Liver (tissue), 9 donors: ENCODE data around the gene NUP42. TPM values are rescaled to one million over a fixed set of nuclear protein-coding genes. Genes with fewer than 3 reads are reported as not detected.

Experiments used
- DNase-seq: peaks from one replicate; pipeline ENCODE4 v3.0.0-alpha.2; 2017; ENCODE audit warnings: low spot score
- H3K27ac ChIP-seq, 2 donors: one replicate each; pipeline ENCODE4 v1.7.0; 2013; ENCODE audit warnings: inconsistent platforms in 2 of 2, low read length in 2 of 2, control low read depth in 1 of 2, low read depth in 1 of 2, mild to moderate bottlenecking in 1 of 2
- H3K27me3 ChIP-seq, 4 donors: one replicate each; pipeline versions ENCODE4 v1.6.1 to v1.7.0; 2013; ENCODE audit warnings: low read length in 3 of 4, inconsistent platforms in 1 of 4, mild to moderate bottlenecking in 1 of 4, moderate library complexity in 1 of 4; ENCODE audit not compliant: control insufficient read depth in 4 of 4, insufficient read depth in 4 of 4
- H3K36me3 ChIP-seq, 4 donors: one replicate each; pipeline versions ENCODE4 v1.6.1 to v1.7.0; 2013; ENCODE audit warnings: low read length in 3 of 4, mild to moderate bottlenecking in 3 of 4, low read depth in 1 of 4, moderate library complexity in 1 of 4; ENCODE audit not compliant: control insufficient read depth in 4 of 4, insufficient read depth in 3 of 4
- H3K4me1 ChIP-seq, 4 donors: one replicate each; pipeline versions ENCODE4 v1.6.1 to v1.7.0; 2013; ENCODE audit warnings: low read length in 3 of 4, mild to moderate bottlenecking in 3 of 4, moderate library complexity in 1 of 4; ENCODE audit not compliant: control insufficient read depth in 4 of 4, insufficient read depth in 4 of 4
- H3K4me3 ChIP-seq, 3 donors: one replicate each; pipeline versions ENCODE4 v1.6.1 to v1.7.0; 2013; ENCODE audit warnings: low read length in 3 of 3, control low read depth in 1 of 3, low read depth in 1 of 3, mild to moderate bottlenecking in 1 of 3
- H3K9ac ChIP-seq, 2 donors: one replicate each; pipeline ENCODE4 v1.7.0; 2013; ENCODE audit warnings: low read length in 2 of 2, mild to moderate bottlenecking in 2 of 2, moderate library complexity in 2 of 2, control low read depth in 1 of 2, low read depth in 1 of 2
- H3K9me3 ChIP-seq, 4 donors: one replicate each; pipeline versions ENCODE4 v1.6.1 to v1.7.0; 2013; ENCODE audit warnings: low read length in 3 of 4; ENCODE audit not compliant: control insufficient read depth in 4 of 4
- CTCF ChIP-seq: fragments of 150-350 bp; IDR thresholded peaks from 2 replicates; pipeline ENCODE4 v1.5.1; 2017; ENCODE audit warnings: improper control_type of control experiment, low read depth, low read length; ENCODE audit not compliant: missing input control
- EGR1 ChIP-seq, 2 donors: IDR thresholded peaks; 2 replicates each; pipeline ENCODE4 v1.6.1; 2016 to 2018; ENCODE audit warnings: antibody characterized with exemption in 2 of 2, low read depth in 2 of 2
- FOXA1 ChIP-seq: IDR thresholded peaks from 2 replicates; pipeline ENCODE4 v1.6.1; 2016; ENCODE audit warnings: antibody characterized with exemption
- FOXA2 ChIP-seq: IDR thresholded peaks from 2 replicates; pipeline ENCODE4 v1.6.1; 2016; ENCODE audit warnings: antibody characterized with exemption
- GABPA ChIP-seq, 2 donors: IDR thresholded peaks in 1 of 2; conservative IDR thresholded peaks in 1 of 2; 2 replicates each; pipeline ENCODE4 v1.6.1; 2016; ENCODE audit warnings: antibody characterized with exemption in 2 of 2, mild to moderate bottlenecking in 1 of 2, moderate library complexity in 1 of 2
- HNF4A ChIP-seq, 2 donors: conservative IDR thresholded peaks; 2 replicates each; pipeline ENCODE4 v1.6.1; 2016; ENCODE audit warnings: antibody characterized with exemption in 2 of 2, mild to moderate bottlenecking in 2 of 2
- HNF4G ChIP-seq: IDR thresholded peaks from 2 replicates; pipeline ENCODE4 v1.6.1; 2016; ENCODE audit warnings: antibody characterized with exemption
- JUND ChIP-seq, 2 donors: IDR thresholded peaks; 2 replicates each; pipeline ENCODE4 v1.6.1; 2016; ENCODE audit warnings: antibody characterized with exemption in 2 of 2
- MAX ChIP-seq: IDR thresholded peaks from 2 replicates; pipeline ENCODE4 v1.6.1; 2016; ENCODE audit warnings: antibody characterized with exemption
- NR2F2 ChIP-seq: IDR thresholded peaks from 2 replicates; pipeline ENCODE4 v1.6.1; 2016; ENCODE audit warnings: antibody characterized with exemption
- RAD21 ChIP-seq, 2 donors: IDR thresholded peaks; 2 replicates each; pipeline ENCODE4 v1.6.1; 2016; ENCODE audit warnings: antibody characterized with exemption in 2 of 2, mild to moderate bottlenecking in 2 of 2
- RXRA ChIP-seq, 2 donors: IDR thresholded peaks; 2 replicates each; pipeline ENCODE4 v1.6.1; 2017 to 2018; ENCODE audit warnings: antibody characterized with exemption in 2 of 2, mild to moderate bottlenecking in 1 of 2
- SP1 ChIP-seq: IDR thresholded peaks from 2 replicates; pipeline ENCODE4 v1.6.1; 2018; ENCODE audit warnings: antibody characterized with exemption, mild to moderate bottlenecking
- TAF1 ChIP-seq: conservative IDR thresholded peaks from 2 replicates; pipeline ENCODE4 v1.6.1; 2016; ENCODE audit warnings: antibody characterized with exemption, mild to moderate bottlenecking
- YY1 ChIP-seq: IDR thresholded peaks from 2 replicates; pipeline ENCODE4 v1.6.1; 2016; ENCODE audit warnings: antibody characterized with exemption, mild to moderate bottlenecking
- ZBTB33 ChIP-seq: IDR thresholded peaks from 2 replicates; pipeline ENCODE4 v1.6.1; 2016; ENCODE audit warnings: antibody characterized with exemption
- WGBS: extraction: QIAGEN DNeasy Blood & Tissue Kit; methylation state at CpG from one replicate; pipeline ENCODE4 v1.1.7; 2013; 5-methylcytosine and 5-hydroxymethylcytosine counted together
- polyA plus RNA-seq, 2 donors: library from polyadenylated mRNA; stranded (reverse) in 1 of 2; unstranded in 1 of 2; fragments of 200-250 nt in 1 of 2; fragments of >200 nt in 1 of 2; fragmentation: Nextera tagmentation in 1 of 2; extraction: Ambion mirVana in 1 of 2; gene quantifications; one replicate each; pipeline versions ENCODE4 v1.2.1 to v1.2.3, GENCODE V29; 2013 to 2015
- total RNA-seq, 2 donors: library from RNA; depleted of rRNA; stranded (reverse); fragments of >200 nt; gene quantifications; one replicate each; pipeline ENCODE4 v1.2.3, GENCODE V29; 2014
- TF ChIP-seq, protein P1 (sequence below): IDR thresholded peaks from 2 replicates; pipeline ENCODE4 v1.6.1; 2016; ENCODE audit warnings: antibody characterized with exemption
- TF ChIP-seq, protein P2 (sequence below): IDR thresholded peaks from 2 replicates; pipeline ENCODE4 v1.6.1; 2016; ENCODE audit warnings: antibody characterized with exemption, mild to moderate bottlenecking
- donor health status: healthy.
- donor health status: healthy.
- donor health status: healthy.
- donor health status: healthy.
- donor health status: healthy.

Gene NUP42
- total and polyA plus RNA-seq, 4 donors, result 11.9 to 35.8 (median 18.3) TPM

- no peak overlapping the region for H3K9ac ChIP-seq
- no peak for DNase-seq
- H3K4me3 ChIP-seq, result no peak overlapping the region
- H3K9me3 ChIP-seq, result peaks cover 0 to 2% (median 0%) of the 10 kb centered on the region in 4 donors
- no peaks in the 10 kb centered on the region for H3K27me3 ChIP-seq
- no peaks in the 10 kb centered on the region for H3K36me3 ChIP-seq
- 68% methylated on average over 4 of the region's 4 CpGs for WGBS
- H3K27ac ChIP-seq, result no peak overlapping the region
- TF ChIP-seq GABPA (IDR thresholded peaks at IDR 0.05 in 1 of 2, conservative IDR thresholded peaks at IDR 0.05 in 1 of 2) (no peak), HNF4G (no peak), NR2F2 (no peak), YY1 (no peak), EGR1 (IDR thresholded peaks at IDR 0.05; ENCODE audit: low read depth in 2 of 2) (no peak), ZBTB33 (no peak), FOXA2 (no peak), HNF4A (conservative IDR thresholded peaks at IDR 0.05) (no peak), CTCF (no peak), MAX (no peak), FOXA1 (no peak), SP1 (no peak)
- TF ChIP-seq, protein P1, sequence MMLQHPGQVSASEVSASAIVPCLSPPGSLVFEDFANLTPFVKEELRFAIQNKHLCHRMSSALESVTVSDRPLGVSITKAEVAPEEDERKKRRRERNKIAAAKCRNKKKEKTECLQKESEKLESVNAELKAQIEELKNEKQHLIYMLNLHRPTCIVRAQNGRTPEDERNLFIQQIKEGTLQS, result no peak
- H3K4me1 ChIP-seq, result no peaks in the 10 kb centered on the region
Observed at GRCh38 chr7:23208316-23208715, 26.5 kb downstream of the NUP42 start.

DNA sequence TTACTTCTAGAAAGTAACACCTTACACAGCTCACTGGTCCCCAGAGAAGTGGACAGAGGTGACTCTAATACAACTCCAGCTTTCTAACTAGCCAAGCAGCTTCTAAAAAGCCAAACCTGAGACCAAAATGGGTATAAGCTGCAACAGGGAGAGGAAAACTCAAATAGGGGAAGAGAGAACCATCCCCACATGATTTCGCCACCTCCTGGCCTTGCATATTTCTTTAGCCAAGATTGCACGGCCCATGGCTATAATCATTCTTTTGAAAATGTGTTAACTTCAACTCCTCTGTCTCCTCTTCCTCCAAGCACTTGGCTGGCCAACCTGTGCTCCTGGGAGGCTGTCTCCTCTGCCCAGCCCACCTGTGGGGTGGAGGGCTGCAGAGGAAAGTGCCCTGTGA lies 28.7 kb downstream of the NUP42 start:
- WGBS, result 84% methylated on average over 2 of the region's 2 CpGs
- no peak overlapping the region for H3K4me3 ChIP-seq
- no peak for DNase-seq
- peaks cover 0 to 2% (median 0%) of the 10 kb centered on the region in 4 donors for H3K9me3 ChIP-seq
- no peaks in the 10 kb centered on the region for H3K36me3 ChIP-seq
- H3K4me1 ChIP-seq, result no peaks in the 10 kb centered on the region
- no peak overlapping the region for H3K27ac ChIP-seq
- no peak overlapping the region for H3K9ac ChIP-seq
- H3K27me3 ChIP-seq, result no peaks in the 10 kb centered on the region
- TF ChIP-seq EGR1 (IDR thresholded peaks at IDR 0.05; ENCODE audit: low read depth in 2 of 2) (no peak), FOXA1 (no peak), HNF4G (no peak), CTCF (no peak), YY1 (no peak), RXRA (IDR thresholded peaks at IDR 0.05) (no peak), FOXA2 (no peak), TAF1 (no peak), NR2F2 (no peak), GABPA (IDR thresholded peaks at IDR 0.05 in 1 of 2, conservative IDR thresholded peaks at IDR 0.05 in 1 of 2) (no peak), RAD21 (IDR thresholded peaks at IDR 0.05) (no peak), SP1 (no peak), MAX (no peak), ZBTB33 (no peak), HNF4A (conservative IDR thresholded peaks at IDR 0.05) (no peak), JUND (IDR thresholded peaks at IDR 0.05) (no peak)
- TF ChIP-seq, protein P2, sequence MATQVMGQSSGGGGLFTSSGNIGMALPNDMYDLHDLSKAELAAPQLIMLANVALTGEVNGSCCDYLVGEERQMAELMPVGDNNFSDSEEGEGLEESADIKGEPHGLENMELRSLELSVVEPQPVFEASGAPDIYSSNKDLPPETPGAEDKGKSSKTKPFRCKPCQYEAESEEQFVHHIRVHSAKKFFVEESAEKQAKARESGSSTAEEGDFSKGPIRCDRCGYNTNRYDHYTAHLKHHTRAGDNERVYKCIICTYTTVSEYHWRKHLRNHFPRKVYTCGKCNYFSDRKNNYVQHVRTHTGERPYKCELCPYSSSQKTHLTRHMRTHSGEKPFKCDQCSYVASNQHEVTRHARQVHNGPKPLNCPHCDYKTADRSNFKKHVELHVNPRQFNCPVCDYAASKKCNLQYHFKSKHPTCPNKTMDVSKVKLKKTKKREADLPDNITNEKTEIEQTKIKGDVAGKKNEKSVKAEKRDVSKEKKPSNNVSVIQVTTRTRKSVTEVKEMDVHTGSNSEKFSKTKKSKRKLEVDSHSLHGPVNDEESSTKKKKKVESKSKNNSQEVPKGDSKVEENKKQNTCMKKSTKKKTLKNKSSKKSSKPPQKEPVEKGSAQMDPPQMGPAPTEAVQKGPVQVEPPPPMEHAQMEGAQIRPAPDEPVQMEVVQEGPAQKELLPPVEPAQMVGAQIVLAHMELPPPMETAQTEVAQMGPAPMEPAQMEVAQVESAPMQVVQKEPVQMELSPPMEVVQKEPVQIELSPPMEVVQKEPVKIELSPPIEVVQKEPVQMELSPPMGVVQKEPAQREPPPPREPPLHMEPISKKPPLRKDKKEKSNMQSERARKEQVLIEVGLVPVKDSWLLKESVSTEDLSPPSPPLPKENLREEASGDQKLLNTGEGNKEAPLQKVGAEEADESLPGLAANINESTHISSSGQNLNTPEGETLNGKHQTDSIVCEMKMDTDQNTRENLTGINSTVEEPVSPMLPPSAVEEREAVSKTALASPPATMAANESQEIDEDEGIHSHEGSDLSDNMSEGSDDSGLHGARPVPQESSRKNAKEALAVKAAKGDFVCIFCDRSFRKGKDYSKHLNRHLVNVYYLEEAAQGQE, result no peak
- TF ChIP-seq, protein P1, result no peak
